ENCODE measurements around the gene PIM3.

Gene PIM3

DNA sequence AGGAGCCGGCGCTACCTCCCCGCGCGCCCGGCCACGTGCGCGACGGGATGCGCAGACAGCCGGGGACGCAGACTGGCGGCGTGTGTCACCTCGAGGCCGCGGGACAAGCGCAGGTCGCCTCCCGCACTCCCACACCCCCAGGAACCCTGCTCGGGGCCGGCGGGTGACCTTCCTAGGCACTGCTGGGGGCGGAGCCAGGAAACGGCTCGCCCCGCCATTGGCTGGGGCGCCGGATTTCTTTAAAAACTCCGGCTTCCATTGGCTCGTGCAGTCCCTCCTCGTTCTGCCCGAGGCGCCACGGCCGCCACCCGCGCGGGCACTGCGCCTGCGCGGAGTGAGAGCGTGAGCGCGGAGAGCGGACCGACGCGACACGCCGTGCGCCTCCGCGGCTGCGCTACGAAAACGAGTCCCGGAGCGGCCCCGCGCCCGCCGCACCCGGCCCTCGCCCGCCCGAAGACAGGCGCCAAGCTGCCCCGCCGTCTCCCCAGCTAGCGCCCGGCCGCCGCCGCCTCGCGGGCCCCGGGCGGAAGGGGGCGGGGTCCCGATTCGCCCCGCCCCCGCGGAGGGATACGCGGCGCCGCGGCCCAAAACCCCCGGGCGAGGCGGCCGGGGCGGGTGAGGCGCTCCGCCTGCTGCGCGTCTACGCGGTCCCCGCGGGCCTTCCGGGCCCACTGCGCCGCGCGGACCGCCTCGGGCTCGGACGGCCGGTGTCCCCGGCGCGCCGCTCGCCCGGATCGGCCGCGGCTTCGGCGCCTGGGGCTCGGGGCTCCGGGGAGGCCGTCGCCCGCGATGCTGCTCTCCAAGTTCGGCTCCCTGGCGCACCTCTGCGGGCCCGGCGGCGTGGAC, at the start of gene PIM3:
TSS of gene PIM3 (plus strand) at position 614 of the 846 bp plus-strand sequence. CDS start at position 790, 176 bp downstream.
- DNase-seq: peak; percentile 49 to 96 (median 90)

- no peak for DNase-seq
Measured at GRCh38 chr22:49911881-49912625, 48.5 kb upstream of the PIM3 start.

DNA sequence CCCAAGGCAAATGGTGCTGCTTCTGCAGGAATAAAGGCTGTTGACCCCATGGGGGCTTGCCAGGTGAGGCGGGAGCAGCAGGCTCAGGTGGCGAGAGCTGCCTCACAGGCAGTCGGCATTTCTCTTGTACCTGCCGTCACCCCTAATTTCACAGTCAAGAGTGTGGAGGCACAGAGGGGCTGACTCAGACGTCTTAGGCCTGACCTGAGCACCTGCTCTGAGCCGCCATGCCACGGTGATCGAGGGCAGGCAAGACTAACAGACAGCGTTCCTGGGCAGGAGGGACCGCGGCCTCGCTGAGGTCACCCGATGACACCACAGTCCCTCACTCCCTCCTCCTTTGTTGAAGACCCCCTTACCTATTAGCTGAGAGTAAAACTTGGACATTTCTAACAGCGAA, 47.5 kb upstream of the PIM3 start:
- DNase-seq: no peak

GRCh38 chr22:49913446-49913845, 47.1 kb upstream of the PIM3 start:
- DNase-seq: no peak

- DNase-seq: no peak
Measured at GRCh38 chr22:49914256-49914655, 46.3 kb upstream of the PIM3 start.

DNA sequence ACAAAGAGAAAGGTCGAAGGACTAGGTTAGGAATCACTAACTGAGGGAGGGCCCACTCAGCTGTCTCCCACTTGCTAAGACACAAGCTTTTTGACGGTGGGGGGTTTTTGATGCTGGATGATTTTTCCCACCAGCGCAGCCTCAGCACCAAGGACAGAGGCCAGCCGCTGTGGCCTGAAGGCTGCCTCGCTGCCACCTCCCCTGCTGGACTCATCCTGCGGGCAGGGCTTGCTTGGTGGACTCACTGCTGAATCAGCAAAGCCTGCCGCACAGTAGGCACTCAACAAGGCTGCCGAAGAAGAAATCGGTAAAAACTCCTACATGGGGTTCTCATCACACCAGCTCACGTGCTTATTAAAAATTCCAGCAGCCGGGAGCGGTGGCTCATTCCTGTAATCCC, 45.0 kb upstream of the PIM3 start:
- no peak for DNase-seq

DNA sequence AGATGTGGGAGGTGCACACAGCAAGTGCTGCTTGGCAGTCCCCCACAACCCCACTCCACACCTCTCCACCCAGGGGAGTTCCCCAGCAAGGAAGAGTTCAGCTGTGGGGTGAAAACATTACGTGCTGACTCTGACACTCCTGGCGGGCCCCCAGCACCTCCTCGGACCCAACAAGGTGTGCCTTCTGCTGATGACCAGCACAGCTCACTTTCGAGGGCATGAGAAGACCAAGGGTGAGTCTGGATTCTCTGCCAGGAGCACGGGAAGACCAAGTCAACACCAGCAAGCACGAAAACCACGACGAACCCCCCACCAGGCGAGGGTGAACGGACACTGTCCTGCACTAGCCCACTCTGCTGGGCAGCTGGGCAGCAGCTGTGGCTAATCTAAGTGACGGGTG, 43.7 kb upstream of the PIM3 start:
- DNase-seq: no peak

DNA sequence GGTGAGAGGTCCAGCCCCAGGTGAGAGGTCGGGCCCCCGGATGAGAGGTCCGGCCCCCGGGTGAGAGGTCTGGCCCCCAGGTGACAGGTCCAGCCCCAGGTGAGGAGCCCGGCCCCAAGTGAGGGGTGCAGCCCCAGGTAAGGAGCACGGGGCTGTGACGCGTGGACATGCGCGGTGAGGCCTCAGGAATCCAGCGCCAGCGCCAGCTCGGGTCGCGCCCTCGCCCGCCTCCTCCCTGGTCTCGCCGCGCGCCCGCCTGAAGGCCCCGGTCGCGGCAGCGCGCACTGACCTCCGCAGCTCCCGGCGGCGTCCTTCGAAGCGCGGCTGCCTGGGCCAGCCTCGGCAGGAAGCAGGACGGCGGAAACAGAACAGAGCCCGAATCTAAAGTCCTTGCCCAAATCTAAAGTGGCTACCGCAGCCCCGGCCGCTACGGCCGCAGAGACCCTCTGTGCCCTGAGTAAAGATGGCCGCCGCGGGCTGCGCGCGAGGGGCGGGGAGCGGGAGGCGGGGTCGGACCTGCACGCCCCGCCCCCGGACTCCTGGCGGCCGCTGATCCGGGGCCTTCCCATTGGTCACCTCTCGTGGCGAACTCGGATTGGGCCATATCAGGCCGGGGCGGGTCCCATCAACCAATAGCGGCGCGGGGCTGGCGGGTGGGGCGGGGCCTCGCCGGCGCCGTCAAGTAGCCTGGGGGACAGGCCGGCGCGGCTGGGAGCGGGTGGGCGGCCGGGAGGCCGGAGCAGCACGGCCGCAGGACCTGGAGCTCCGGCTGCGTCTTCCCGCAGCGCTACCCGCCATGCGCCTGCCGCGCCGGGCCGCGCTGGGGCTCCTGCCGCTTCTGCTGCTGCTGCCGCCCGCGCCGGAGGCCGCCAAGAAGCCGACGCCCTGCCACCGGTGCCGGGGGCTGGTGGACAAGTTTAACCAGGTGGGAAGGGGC, 42.3 kb upstream of the PIM3 start, which contains the start of the genes ALG12 and CRELD2:
TSS of gene ALG12 (minus strand) at position 465 of the 937 bp plus-strand sequence. CDS start 4,673 bp downstream, outside the sequence.
TSS of gene CRELD2 (plus strand) at position 661 of the 937 bp plus-strand sequence. CDS start at position 797, 136 bp downstream.
- peak; percentile 66 to 99 (median 95) for DNase-seq

DNA sequence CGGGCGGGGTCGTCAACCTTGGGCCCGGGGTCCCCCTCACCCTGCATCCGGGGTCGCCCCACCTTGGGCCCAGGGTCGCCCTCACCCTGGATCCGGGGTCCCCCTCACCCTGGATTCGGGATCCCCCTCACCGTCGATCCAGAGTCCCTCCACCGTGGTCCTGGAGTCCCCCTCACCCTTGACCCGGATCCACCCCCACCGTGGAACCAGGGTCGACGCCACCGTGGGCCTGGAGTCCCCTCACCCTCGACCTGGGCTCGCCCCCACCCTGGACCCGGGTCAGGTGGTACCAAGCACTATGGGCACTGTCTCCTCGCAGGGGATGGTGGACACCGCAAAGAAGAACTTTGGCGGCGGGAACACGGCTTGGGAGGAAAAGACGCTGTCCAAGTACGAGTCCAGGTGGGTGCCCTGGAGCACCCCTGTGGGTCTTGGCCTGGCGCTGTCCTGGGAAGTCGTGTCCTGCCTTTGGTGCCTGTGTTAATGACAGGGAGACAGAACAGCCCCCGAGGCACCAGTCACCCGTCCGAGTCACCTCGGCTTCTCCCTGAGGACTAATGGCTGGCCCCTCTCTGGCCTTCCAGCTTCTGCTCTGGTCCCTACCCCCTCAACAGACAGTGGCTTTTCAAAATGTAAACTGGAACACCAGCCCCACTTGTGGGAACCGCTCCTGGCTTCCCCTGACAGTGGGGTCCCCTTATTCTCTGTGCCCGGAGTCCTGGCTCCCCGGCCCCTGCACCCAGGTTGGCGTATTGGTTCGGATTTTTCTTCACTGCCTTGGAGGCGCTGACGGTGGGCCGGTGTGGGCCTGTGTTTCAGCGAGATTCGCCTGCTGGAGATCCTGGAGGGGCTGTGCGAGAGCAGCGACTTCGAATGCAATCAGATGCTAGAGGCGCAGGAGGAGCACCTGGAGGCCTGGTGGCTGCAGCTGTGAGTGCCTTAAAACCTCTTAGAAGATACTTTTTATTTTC, 41.4 kb upstream of the PIM3 start:
- peak in 1 of 56 donors; percentile 59 for DNase-seq

GRCh38 chr22:49920859-49921258, 39.7 kb upstream of the PIM3 start:
- DNase-seq: no peak

DNA sequence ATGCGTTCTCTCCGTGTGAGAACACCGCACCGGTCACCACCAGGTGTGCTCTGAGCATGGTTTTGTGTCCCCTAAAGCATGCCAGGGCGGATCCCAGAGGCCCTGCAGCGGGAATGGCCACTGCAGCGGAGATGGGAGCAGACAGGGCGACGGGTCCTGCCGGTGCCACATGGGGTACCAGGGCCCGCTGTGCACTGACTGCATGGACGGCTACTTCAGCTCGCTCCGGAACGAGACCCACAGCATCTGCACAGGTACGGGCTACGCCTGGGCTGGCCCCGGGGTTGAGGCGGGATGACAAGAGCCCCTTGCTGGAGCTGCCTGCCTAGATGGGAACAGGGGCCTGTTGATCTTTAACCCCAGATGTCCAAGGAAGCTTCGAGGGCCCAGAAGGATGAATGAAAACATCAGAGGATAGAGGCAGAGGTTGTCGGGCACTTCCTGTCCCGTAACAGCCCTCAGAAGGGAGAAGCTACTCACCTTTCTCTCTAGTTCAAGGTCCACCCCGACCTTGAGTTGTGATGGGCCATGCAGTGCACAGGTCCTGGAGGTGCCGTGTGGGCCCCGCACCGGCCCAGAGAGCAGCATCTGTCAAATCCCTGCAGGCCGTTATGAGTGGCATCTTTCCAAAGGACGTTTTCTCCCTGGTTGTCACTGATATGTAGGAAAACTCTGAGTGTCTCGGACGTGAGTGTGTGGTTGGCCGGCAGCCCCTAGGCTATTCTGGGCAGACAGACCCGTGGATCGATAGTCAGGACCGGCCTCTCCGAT, 38.9 kb upstream of the PIM3 start:
- no peak for DNase-seq

DNA sequence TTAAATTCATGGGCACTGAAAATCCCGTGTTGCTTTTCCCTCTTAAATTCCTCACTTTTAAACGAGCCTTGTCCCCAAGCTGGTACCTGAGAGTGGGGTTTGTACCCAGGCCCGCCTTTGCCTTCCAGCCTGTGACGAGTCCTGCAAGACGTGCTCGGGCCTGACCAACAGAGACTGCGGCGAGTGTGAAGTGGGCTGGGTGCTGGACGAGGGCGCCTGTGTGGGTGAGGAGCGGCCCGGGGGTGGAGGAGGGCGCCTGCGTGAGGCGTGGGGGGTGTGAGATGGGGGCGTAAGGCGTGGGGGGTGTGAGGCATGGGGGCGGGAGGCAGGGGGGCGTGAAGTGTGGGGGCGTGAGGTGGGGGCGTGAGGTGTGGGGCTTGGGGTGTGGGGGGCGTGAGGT, 38.1 kb upstream of the PIM3 start:
- no peak for DNase-seq

- DNase-seq: no peak
Measured at GRCh38 chr22:49922926-49923325, 37.6 kb upstream of the PIM3 start.

DNA sequence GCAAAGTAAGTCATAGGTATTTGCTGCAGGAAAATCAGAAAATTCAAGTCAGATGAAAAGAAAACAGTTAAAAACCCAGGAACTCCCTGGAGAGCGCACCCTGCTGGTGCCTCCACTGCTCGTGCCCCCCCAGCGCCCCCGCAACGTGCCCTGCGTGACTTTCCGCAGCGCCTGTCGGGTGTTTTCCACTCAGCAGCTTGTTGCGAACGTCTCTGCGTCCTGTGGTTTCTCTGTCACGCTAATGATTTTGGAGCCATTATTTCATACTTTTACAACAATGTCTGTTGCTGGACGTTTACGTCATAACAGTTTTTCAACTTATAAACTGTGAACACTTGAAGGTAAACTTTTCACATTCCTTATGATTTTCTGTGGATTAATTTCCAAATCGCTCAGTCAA, 37.1 kb upstream of the PIM3 start:
- no peak for DNase-seq

- no peak for DNase-seq
Measured at GRCh38 chr22:49924113-49924833, 36.3 kb upstream of the PIM3 start.

DNA sequence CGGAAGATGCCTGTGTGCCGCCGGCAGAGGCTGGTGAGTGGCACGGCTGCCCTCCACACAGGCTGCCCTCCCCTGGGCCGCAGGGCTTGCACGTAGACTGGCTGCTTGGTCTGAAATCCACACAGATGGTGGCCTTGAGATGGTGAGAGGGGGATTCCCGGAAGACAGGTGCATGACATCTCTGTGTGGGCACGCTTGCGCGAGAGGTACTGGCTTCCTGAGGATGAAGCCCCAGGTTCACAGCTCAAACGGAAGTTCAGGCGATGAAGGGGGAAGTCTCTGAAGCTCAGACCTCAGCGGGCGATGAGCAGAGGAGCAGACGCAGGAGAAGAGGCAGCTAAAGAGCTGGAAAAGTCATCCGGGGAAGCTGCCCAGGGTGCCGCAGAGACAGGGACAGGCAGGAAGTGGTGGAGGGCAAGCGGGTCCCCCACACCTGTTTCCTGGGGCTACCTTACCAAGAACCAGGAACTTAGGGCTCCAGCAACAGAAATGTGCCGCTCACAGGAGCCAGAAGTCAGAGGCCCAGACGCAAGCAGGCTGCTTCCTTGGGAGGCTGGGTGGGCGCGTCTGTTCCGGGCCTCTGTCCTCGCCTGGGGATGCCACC, 34.9 kb upstream of the PIM3 start:
- DNase-seq: no peak

DNA sequence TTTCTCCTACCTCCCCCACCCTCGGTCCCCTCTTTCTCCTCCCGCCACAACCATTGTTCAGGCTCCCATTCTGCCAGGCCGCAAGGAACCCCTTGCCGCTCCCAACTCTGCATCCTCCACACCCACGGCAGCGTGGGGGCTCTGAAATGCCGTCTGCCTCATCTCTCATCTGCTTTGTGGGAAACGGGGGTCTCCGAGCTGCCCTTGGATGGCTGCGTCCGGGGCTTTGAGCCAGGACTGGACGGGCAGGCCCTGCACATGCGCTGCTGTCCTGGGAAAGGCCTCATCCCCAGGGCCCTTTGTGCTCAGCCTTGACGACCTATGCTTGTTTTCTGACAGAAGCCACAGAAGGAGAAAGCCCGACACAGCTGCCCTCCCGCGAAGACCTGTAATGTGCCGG, 33.7 kb upstream of the PIM3 start:
- no peak for DNase-seq
